ENCODE data around the gene ADAMTSL1. TPM values are rescaled to one million over a fixed set of nuclear protein-coding genes. Genes with fewer than 3 reads are reported as not detected.

The ADAMTSL1 gene
- total RNA-seq, 8 experiments from 2014 or later, result 5.3 to 87.8 (median 11.5) TPM

DNA sequence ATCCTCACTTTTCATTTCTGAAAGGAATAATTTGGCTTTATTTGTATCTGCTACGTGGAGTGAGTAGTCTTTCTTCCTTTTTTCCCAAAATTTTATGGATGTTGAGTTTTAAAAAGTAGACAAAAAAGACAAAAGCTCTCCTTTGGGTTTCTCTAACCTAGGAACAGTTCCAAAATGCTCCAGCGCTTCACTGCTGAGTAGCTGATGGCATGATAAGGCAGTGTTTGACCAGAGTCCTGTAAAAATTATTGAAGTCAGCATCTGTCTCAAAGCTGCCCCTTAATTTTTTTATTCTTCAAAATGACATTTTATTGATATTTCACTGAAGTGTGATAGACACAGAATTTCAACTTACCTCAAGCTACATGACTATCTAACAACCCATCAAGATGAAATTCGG is 219.0 kb downstream of the ADAMTSL1 start:
- no peak for ATAC-seq (replicated peaks in 6 of 8)
- WGBS, 10 experiments, result 75 to 100% (median 92%) methylated on average over 1 to 3 of the region's 3 CpGs

DNA sequence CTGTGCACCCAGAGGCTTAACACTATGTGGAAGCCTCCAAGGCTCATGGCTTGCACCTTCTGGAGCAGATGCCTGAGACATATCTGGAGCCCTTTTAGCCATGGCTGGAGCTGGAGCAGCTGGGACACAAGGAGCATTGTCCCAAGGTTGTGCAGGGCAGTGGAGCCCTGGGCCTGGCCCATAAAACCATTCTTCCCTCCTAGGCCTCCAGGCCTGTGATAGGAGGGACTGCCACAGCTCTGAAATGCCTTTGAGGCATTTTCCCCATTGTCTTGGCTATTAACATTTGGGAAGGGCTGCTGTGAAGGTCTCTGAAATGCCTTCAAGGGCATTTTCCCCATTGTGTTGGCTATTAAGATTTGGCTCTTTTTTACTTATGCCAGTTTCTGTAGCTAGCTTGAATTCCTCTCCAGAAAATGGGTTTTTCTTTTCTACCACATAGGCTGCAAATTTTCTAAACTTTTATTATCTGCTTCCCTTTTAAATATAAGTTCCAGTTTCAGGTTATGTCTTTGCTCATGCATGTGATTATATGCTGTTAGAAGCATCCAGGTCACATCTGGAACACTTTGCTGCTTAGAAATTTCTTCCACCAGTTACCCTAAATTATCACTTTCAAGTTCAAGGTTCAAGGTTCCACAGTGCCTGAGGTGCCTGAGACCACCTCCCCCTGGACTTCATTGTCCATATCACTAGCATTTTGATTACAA is 221.2 kb downstream of the ADAMTSL1 start:
- H3K27ac ChIP-seq, result no peak overlapping the region
- no peaks in the 10 kb centered on the region for H3K4me1 ChIP-seq (replicated peaks in 1 of 2)
- no peak for ATAC-seq (replicated peaks in 6 of 8)
- no peak overlapping the region for H3K4me3 ChIP-seq
- in situ Hi-C loops (cut with MboI; ENCODE audit: low pct_unique_long_range_greater_than_20kb in 2 of 9, low sequenced_read_pairs in 9 of 9, unreplicated experiment in 9 of 9), result no loop called here

More for the DNA sequence above, 219.0 kb downstream of the ADAMTSL1 start:
- in situ Hi-C loops (cut with MboI; ENCODE audit: low pct_unique_long_range_greater_than_20kb in 2 of 9, low sequenced_read_pairs in 9 of 9, unreplicated experiment in 9 of 9), result no loop called here
- H3K4me3 ChIP-seq, result no peak overlapping the region
- no peak overlapping the region for H3K27ac ChIP-seq
- H3K4me1 ChIP-seq (replicated peaks in 1 of 2), result no peaks in the 10 kb centered on the region

DNA sequence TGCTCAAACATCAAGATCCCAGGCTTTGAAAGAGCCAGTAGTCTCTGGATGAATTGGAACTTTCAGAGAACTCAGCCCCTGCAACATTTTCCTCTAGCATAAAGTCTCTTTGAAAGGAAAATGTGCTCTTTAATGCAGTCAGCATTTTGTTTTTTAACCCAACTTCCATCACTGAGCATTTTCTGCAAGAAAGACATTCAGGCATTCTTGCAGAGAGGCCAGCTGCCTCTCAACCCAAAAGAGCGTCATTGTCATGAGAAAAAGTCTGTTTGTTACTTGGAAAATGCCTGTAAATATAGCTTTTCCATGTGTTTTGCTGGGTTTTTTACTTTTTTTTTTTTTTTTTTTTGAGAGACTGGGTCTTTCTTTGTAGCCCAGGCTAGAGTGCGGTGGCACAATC is 225.0 kb downstream of the ADAMTSL1 start:
- WGBS, 10 experiments, result 0 to 100% (median 79%) methylated on average over 1 to 2 of the region's 2 CpGs; no CpG with 5 or more reads in 1 of the 10 experiments
- H3K4me3 ChIP-seq, result no peak overlapping the region
- no peaks in the 10 kb centered on the region for H3K4me1 ChIP-seq (replicated peaks in 1 of 2)
- ATAC-seq (replicated peaks in 6 of 8), result no peak
- in situ Hi-C loops (cut with MboI; ENCODE audit: low pct_unique_long_range_greater_than_20kb in 2 of 9, low sequenced_read_pairs in 9 of 9, unreplicated experiment in 9 of 9), result no loop called here
- no peak overlapping the region for H3K27ac ChIP-seq

DNA sequence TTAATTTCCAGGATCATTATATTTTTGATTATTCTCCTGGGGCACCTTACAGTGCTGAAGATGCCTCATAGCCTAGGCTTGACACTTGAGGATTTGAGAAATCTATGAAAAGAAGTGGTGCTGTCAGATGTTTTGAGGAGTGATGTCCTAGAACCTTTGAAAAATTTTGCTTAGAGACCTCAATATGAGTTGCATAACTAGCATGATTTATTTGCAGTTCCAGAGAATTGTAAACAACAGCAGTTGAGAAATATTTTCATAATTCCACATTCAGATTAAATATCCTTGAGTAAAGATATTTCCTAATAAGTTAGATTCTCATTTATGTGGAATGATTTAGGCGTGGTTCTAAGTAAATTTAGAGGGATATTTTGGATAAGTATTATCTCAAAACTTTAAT is 225.8 kb downstream of the ADAMTSL1 start:
- Histone ChIP-seq H3K4me1 (replicated peaks in 1 of 2) (no peaks in the 10 kb centered on the region), H3K4me3 (no peak overlapping the region), H3K27ac (no peak overlapping the region)
- ATAC-seq (replicated peaks in 6 of 8), result no peak
- in situ Hi-C loops (cut with MboI; ENCODE audit: low pct_unique_long_range_greater_than_20kb in 2 of 9, low sequenced_read_pairs in 9 of 9, unreplicated experiment in 9 of 9), result no loop called here
- 0 to 100% (median 67%) methylated on average over 1 of the region's 1 CpG for WGBS, 10 experiments

DNA sequence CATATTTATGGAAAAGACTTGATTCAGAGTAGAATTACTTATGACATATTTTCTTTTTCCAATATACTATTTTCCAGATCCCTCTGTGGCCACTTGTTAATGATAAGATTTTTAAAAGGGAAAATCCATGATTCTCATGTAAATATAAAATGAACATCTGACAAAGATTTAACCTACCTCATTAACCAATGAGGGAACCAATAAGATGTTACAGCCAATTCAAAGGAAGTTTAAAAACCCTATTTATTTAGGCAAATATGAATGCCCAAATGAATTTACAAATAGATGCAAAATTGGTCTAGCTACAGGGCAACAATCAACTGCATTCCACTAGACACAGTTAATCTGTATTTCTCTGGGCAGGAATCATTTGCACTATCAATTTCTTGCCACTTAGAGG is 226.8 kb downstream of the ADAMTSL1 start:
- Histone ChIP-seq H3K27ac (no peak overlapping the region), H3K4me3 (no peak overlapping the region), H3K4me1 (replicated peaks in 1 of 2) (no peaks in the 10 kb centered on the region)
- no peak for ATAC-seq (replicated peaks in 6 of 8)
- in situ Hi-C loops (cut with MboI; ENCODE audit: low pct_unique_long_range_greater_than_20kb in 2 of 9, low sequenced_read_pairs in 9 of 9, unreplicated experiment in 9 of 9), result no loop called here

DNA sequence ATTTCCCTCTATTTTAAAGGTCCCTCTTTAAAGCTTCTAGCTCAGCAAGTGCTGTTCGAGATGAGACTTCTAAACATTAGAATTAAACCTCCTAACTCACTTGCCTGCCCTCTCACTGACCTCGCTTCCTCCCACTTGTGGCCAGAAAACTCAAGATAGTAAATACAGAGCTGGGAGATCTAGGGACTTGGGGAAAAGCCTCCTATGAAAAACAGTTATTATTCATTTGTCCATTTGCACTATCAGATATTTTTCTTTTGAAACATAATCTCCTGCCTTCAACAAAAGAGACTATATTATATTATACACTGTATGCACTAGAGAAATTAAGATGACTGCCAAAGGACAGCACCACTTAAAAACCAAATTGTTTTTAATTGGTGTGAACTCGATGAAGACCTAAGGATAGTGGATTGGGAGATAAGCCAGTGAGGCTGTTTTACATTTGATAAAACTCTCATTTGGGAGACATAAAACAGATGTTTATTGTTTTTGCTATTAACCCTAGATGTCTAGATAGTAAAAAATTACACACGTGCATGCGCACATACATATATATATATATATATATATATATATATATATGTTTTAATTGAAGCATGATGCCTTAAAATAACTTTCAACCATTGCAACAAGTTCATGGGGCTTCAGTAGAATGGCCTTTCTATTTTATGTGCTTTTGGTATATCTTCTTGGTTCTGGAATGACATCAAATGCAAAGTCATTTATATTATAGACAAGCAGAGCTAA is 229.4 kb downstream of the ADAMTSL1 start:
- ATAC-seq (replicated peaks in 6 of 8), result no peak
- WGBS, 10 experiments, result 8 to 100% (median 79%) methylated on average over 1 to 5 of the region's 5 CpGs
- Histone ChIP-seq H3K4me3 (no peak overlapping the region), H3K4me1 (replicated peaks in 1 of 2) (peaks cover 0 to 9% of the 10 kb centered on the region in 2 donors), H3K27ac (no peak overlapping the region)
- in situ Hi-C loops (cut with MboI; ENCODE audit: low pct_unique_long_range_greater_than_20kb in 2 of 9, low sequenced_read_pairs in 9 of 9, unreplicated experiment in 9 of 9), result no loop called here

DNA sequence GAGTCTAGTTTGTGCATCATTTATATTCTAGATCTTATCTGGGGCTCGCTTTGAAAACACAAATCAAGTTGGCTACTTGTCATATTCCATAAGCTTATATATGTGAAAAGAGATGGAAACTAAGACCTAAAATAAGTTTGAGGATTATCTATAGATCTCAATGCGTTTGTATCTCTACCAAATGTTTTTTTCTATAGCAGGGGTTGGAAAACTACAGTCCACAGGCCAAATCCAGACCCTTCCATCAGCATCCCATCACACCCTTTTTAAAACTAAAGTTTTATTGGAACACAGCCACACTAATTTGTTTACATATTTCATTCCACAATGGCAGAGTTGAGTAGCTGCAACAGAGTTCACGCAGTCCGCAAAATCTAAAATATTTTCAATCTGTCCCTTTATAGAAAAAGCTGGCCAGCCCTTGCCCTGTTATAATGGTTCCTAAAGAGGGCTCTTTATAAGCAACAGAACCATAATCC is 230.0 kb downstream of the ADAMTSL1 start:
- 75 to 100% (median 100%) methylated on average over 1 to 4 of the region's 4 CpGs for WGBS, 10 experiments
- H3K4me3 ChIP-seq, result no peak overlapping the region
- in situ Hi-C loops (cut with MboI; ENCODE audit: low pct_unique_long_range_greater_than_20kb in 2 of 9, low sequenced_read_pairs in 9 of 9, unreplicated experiment in 9 of 9), result no loop called here
- peaks cover 0 to 9% of the 10 kb centered on the region in 2 donors for H3K4me1 ChIP-seq (replicated peaks in 1 of 2)
- no peak overlapping the region for H3K27ac ChIP-seq
- ATAC-seq (replicated peaks in 6 of 8), result no peak

DNA sequence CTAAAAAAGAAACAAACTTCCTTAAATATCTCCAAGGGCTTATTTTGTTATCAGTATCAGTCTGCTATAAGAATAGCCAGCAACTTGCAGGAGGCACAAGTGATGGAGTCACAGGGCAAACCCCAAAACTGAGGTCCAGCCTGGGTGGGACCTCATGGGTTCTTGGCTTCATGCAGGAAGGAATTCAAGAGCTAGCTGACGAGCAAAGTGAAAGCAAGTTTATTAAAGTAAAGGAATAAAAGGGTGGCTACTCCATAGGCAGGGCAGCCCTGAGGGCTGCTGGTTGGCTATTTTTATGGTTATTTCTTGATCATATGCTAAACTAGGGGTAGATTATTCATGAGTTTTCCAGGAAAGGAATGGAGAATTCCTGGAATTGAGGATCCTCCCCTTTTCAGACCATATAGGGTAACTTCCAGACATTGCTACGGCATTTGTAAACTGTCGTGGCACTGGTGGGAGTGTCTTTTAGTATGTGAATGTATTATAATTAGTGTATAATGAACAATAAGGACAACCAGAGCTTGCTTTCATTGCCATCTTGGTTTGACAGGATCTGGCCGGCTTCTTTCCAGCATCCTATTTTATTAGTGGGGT is 231.9 kb downstream of the ADAMTSL1 start:
- H3K4me3 ChIP-seq, result no peak overlapping the region
- 6 to 67% (median 41%) methylated on average over 3 to 4 of the region's 4 CpGs; no CpG with 5 or more reads in 4 of the 10 experiments for WGBS, 10 experiments
- peak in 6 of 8 experiments; percentile 47 to 95 (median 73) for ATAC-seq (replicated peaks in 6 of 8)
- in situ Hi-C loops (cut with MboI; ENCODE audit: low pct_unique_long_range_greater_than_20kb in 2 of 9, low sequenced_read_pairs in 9 of 9, unreplicated experiment in 9 of 9), result no loop called here
- peaks cover 0 to 9% of the 10 kb centered on the region in 2 donors for H3K4me1 ChIP-seq (replicated peaks in 1 of 2)
- no peak overlapping the region for H3K27ac ChIP-seq

DNA sequence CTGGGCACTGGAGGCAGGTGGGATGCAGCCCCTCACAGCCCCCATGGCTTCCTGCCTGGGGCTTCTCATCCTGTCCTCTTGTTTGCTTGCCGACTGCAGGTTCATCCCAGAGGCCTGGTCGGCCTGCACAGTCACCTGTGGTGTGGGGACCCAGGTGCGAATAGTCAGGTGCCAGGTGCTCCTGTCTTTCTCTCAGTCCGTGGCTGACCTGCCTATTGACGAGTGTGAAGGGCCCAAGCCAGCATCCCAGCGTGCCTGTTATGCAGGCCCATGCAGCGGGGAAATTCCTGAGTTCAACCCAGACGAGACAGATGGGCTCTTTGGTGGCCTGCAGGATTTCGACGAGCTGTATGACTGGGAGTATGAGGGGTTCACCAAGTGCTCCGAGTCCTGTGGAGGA is 232.7 kb downstream of the ADAMTSL1 start:
- peak overlapping the region in 1 of 2 donors; percentile 37 for H3K27ac ChIP-seq
- peak in 4 of 8 experiments; percentile 9 to 34 (median 17) for ATAC-seq (replicated peaks in 6 of 8)
- peaks cover 0 to 9% of the 10 kb centered on the region in 2 donors for H3K4me1 ChIP-seq (replicated peaks in 1 of 2)
- in situ Hi-C loops (cut with MboI; ENCODE audit: low pct_unique_long_range_greater_than_20kb in 2 of 9, low sequenced_read_pairs in 9 of 9, unreplicated experiment in 9 of 9), result no loop called here
- 20 to 91% (median 83%) methylated on average over 2 to 8 of the region's 11 CpGs; no CpG with 5 or more reads in 3 of the 10 experiments for WGBS, 10 experiments
- H3K4me3 ChIP-seq, result no peak overlapping the region

DNA sequence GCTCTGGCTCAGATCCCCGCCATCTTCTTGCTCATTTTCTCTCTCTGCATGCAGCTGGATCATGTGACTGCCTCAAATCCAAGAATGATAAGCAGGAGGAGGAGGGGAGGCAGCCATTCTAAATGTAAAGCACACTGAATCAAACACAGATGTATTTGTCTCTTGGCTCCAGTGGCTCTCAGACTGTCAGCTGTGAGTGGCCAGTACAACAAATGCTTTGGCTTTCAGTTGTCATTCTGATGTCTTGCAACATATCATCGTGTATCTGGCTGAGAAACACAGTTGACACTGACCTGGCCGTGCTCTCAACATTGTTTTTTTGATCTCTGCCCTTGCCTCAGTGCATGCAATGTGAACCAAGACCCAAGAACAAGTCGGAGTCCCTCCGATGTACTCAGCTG is 233.1 kb downstream of the ADAMTSL1 start:
- Histone ChIP-seq H3K4me3 (no peak overlapping the region), H3K4me1 (replicated peaks in 1 of 2) (peaks cover 0 to 9% of the 10 kb centered on the region in 2 donors), H3K27ac (peak overlapping the region in 1 of 2 donors; percentile 37)
- peak in 6 of 8 experiments; percentile 1 to 55 (median 45) for ATAC-seq (replicated peaks in 6 of 8)
- in situ Hi-C loops (cut with MboI; ENCODE audit: low pct_unique_long_range_greater_than_20kb in 2 of 9, low sequenced_read_pairs in 9 of 9, unreplicated experiment in 9 of 9), result no loop called here
- 7 to 100% (median 42%) methylated on average over 1 to 5 of the region's 5 CpGs; no CpG with 5 or more reads in 3 of the 10 experiments for WGBS, 10 experiments

DNA sequence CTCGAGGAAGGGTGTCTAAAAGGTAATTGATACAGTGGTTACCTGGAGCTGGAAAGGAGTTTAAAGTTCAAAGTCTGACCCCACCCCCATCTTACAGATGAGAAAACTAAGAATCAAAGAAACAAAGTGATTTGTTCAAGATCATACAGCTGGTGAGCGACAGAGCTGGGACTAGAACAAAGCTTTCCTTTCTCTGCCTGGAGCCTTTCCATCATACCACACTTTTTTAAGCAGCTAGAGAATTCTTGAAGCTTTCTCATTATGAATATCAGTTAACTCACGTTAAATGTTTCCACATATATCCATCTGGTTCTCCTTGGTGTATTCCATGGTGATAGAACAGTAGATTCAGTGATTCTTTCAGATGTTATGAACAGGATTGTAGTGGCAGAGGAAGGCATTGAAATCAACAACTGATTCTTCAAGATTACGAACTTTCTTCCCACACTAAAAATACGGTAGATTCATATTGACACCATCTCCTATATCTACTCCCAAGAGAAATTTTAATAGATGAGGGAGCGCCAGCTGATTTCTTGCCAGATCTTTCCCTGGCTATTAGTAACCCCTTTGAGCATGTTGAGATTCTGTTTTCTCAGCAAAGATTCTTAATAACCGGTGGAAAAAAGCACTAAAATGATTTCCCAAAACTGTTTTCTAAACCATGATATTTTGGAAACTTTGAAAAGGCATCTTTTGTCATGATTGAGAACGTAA is 233.7 kb downstream of the ADAMTSL1 start:
- 42 to 100% (median 88%) methylated on average over 1 to 7 of the region's 8 CpGs for WGBS, 10 experiments
- Histone ChIP-seq H3K27ac (no peak overlapping the region), H3K4me1 (replicated peaks in 1 of 2) (peaks cover 0 to 9% of the 10 kb centered on the region in 2 donors), H3K4me3 (no peak overlapping the region)
- no peak for ATAC-seq (replicated peaks in 6 of 8)
- in situ Hi-C loops (cut with MboI; ENCODE audit: low pct_unique_long_range_greater_than_20kb in 2 of 9, low sequenced_read_pairs in 9 of 9, unreplicated experiment in 9 of 9), result no loop called here

DNA sequence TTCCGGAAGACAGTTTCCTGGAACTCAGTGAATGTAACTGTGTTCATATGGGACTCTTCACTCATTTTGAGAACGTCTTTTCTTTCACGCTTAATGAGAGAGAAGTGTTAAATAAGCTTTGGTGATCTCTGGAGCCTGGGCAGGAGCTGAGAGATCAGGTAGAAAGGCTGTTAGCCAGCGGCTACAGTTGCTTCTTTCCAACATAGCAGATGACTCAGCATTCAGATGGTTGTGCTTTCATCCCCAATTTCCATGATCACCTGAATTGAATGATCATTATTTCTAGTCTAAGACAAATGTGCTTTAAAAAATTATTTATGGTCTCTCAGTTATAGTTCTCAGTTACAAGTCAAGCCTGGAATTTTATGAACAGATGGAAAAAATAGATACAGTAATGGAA is 234.5 kb downstream of the ADAMTSL1 start:
- Histone ChIP-seq H3K4me1 (replicated peaks in 1 of 2) (peaks cover 0 to 9% of the 10 kb centered on the region in 2 donors), H3K27ac (no peak overlapping the region), H3K4me3 (no peak overlapping the region)
- WGBS, 10 experiments, result 36 to 100% (median 95%) methylated on average over 1 to 4 of the region's 4 CpGs
- in situ Hi-C loops (cut with MboI; ENCODE audit: low pct_unique_long_range_greater_than_20kb in 2 of 9, low sequenced_read_pairs in 9 of 9, unreplicated experiment in 9 of 9), result no loop called here
- ATAC-seq (replicated peaks in 6 of 8), result no peak

DNA sequence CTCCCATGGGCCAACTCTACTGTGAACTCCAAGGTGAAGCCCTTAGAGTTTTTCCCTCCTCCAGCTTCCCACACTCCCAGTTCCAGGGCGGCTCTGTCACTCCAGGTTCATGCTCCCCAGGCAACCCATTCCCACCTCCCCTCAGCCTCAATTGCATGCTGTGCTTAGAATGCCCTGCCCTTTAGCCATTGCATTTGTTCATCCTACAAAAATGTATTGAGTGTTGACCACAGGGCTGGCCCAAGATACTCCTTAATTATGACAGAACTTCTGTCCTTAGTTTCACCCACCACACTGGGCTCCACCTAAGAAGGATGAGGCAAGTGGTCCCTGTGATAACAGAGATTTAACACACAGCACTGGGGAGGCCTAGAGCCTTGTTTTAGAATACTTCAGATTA is 236.1 kb downstream of the ADAMTSL1 start:
- Histone ChIP-seq H3K4me1 (replicated peaks in 1 of 2) (peaks cover 0 to 9% of the 10 kb centered on the region in 2 donors), H3K27ac (no peak overlapping the region), H3K4me3 (no peak overlapping the region)
- in situ Hi-C loops (cut with MboI; ENCODE audit: low pct_unique_long_range_greater_than_20kb in 2 of 9, low sequenced_read_pairs in 9 of 9, unreplicated experiment in 9 of 9), result no loop called here
- ATAC-seq (replicated peaks in 6 of 8), result peak in 2 of 8 experiments; percentile 57 to 65
- no CpG with 5 or more reads among the region's 1 CpG for WGBS, 10 experiments
